Measurements from ENCODE around the gene PSMG2.

The PSMG2 gene

GRCh38 chr18:12770469-12771219, 67.8 kb downstream of the PSMG2 start:
- Histone ChIP-seq H3K4me1 (ENCODE audit: insufficient read depth, low read length, poor library complexity, severe bottlenecking) (peaks cover 14% of the 10 kb centered on the region), H3K9me2 (replicated peaks; ENCODE audit: low read depth, low read length) (no peaks in the 10 kb centered on the region), H3K79me2 (ENCODE audit: insufficient read depth, low read length) (peaks cover 15% of the 10 kb centered on the region), H3F3A (ENCODE audit: low read depth) (no peaks in the 10 kb centered on the region), H4K20me1 (ENCODE audit: insufficient read depth, low read length, poor library complexity, severe bottlenecking) (no peaks in the 10 kb centered on the region), H2AFZ (ENCODE audit: low read length) (no peak overlapping the region), H3K4me2 (ENCODE audit: low read depth, low read length, poor library complexity, severe bottlenecking) (no peak overlapping the region), H3K9me3 (ENCODE audit: insufficient read depth, low read depth, low read length) (no peaks in the 10 kb centered on the region), H3K27me3 (ENCODE audit: insufficient read depth, low read length, poor library complexity, severe bottlenecking) (no peaks in the 10 kb centered on the region), H3K4me3 (ENCODE audit: low read length, poor library complexity, severe bottlenecking) (no peak overlapping the region), H3K36me3 (ENCODE audit: insufficient read depth, low read length) (no peaks in the 10 kb centered on the region), H3K9ac (ENCODE audit: low read depth, low read length, poor library complexity, severe bottlenecking) (no peak overlapping the region)
- TF ChIP-seq EZH2phosphoT487 (IDR thresholded peaks at IDR 0.05; ENCODE audit: borderline replicate concordance) = no peak
- TF ChIP-seq CTCF (conservative IDR thresholded peaks at IDR 0.05; ENCODE audit: low read length) = no peak

- Histone ChIP-seq H3K9ac (ENCODE audit: low read depth, low read length, poor library complexity, severe bottlenecking) (no peak overlapping the region), H3F3A (ENCODE audit: low read depth) (no peaks in the 10 kb centered on the region), H3K4me1 (ENCODE audit: insufficient read depth, low read length, poor library complexity, severe bottlenecking) (peaks cover 14% of the 10 kb centered on the region), H3K36me3 (ENCODE audit: insufficient read depth, low read length) (no peaks in the 10 kb centered on the region), H3K4me3 (ENCODE audit: low read length, poor library complexity, severe bottlenecking) (no peak overlapping the region), H3K79me2 (ENCODE audit: insufficient read depth, low read length) (peaks cover 15% of the 10 kb centered on the region), H3K9me2 (replicated peaks; ENCODE audit: low read depth, low read length) (no peaks in the 10 kb centered on the region), H4K20me1 (ENCODE audit: insufficient read depth, low read length, poor library complexity, severe bottlenecking) (no peaks in the 10 kb centered on the region), H3K4me2 (ENCODE audit: low read depth, low read length, poor library complexity, severe bottlenecking) (no peak overlapping the region), H3K9me3 (ENCODE audit: insufficient read depth, low read depth, low read length) (peaks cover 3% of the 10 kb centered on the region; the same call in 1 of the 2 replicates), H3K27me3 (ENCODE audit: insufficient read depth, low read length, poor library complexity, severe bottlenecking) (no peaks in the 10 kb centered on the region), H2AFZ (ENCODE audit: low read length) (no peak overlapping the region)
- TF ChIP-seq EZH2phosphoT487 (IDR thresholded peaks at IDR 0.05; ENCODE audit: borderline replicate concordance) = no peak
- TF ChIP-seq CTCF (conservative IDR thresholded peaks at IDR 0.05; ENCODE audit: low read length) = no peak
Measured at GRCh38 chr18:12772111-12772510, 69.3 kb downstream of the PSMG2 start.

GRCh38 chr18:12773369-12773768, 70.5 kb downstream of the PSMG2 start:
- Histone ChIP-seq H3K4me3 (ENCODE audit: low read length, poor library complexity, severe bottlenecking) (peak overlapping the region; percentile 25), H3K9me2 (replicated peaks; ENCODE audit: low read depth, low read length) (no peaks in the 10 kb centered on the region), H3K9ac (ENCODE audit: low read depth, low read length, poor library complexity, severe bottlenecking) (no peak overlapping the region), H3K4me2 (ENCODE audit: low read depth, low read length, poor library complexity, severe bottlenecking) (peak overlapping the region; percentile 52), H3K36me3 (ENCODE audit: insufficient read depth, low read length) (no peaks in the 10 kb centered on the region), H3K4me1 (ENCODE audit: insufficient read depth, low read length, poor library complexity, severe bottlenecking) (peaks cover 14% of the 10 kb centered on the region), H3F3A (ENCODE audit: low read depth) (no peaks in the 10 kb centered on the region), H3K9me3 (ENCODE audit: insufficient read depth, low read depth, low read length) (peaks cover 3% of the 10 kb centered on the region; the same call in 1 of the 2 replicates), H3K79me2 (ENCODE audit: insufficient read depth, low read length) (peaks cover 15% of the 10 kb centered on the region), H4K20me1 (ENCODE audit: insufficient read depth, low read length, poor library complexity, severe bottlenecking) (no peaks in the 10 kb centered on the region), H3K27me3 (ENCODE audit: insufficient read depth, low read length, poor library complexity, severe bottlenecking) (no peaks in the 10 kb centered on the region), H2AFZ (ENCODE audit: low read length) (no peak overlapping the region)
- TF ChIP-seq EZH2phosphoT487 (IDR thresholded peaks at IDR 0.05; ENCODE audit: borderline replicate concordance) (no peak), CTCF (conservative IDR thresholded peaks at IDR 0.05; ENCODE audit: low read length) (no peak)

All from Loucy (cell line).